Measurements from ENCODE around the gene SLC1A7.
"Not testable (repeated sequence)": the region's sequence is repeated elsewhere in the genome, so short reads cannot be mapped to it uniquely, and the experiment has no call there.

SLC1A7 gene

GRCh38 chr1:53142226-53142853 is at the start of gene SLC1A7:
TSS of gene SLC1A7 (minus strand) at chr1:53142638. CDS start at chr1:53142449, 189 bp downstream.
- no peak for DNase-seq (ENCODE audit: low read depth in 2 of 2)

DNA sequence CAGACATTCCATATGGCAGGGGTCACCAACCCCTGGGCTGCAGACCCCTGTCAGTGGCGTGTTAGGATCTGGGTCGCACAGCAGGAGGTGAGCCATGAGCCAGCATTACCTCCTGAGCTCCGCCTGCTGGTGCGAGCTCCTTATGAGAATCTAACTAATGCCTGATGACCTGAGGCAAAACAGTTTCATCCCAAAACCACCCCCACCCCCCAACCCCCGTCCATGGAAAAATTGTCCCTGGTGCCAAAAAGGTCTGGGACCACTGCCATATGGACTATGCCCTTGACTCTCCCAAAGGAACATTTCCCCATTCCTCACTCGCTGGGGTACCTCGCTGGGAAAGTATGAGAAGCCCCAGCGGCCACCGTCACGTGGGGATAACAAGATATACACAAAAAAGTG is 47.8 kb upstream of the SLC1A7 start:
- DNase-seq (ENCODE audit: low read depth in 2 of 2): no peak

DNA sequence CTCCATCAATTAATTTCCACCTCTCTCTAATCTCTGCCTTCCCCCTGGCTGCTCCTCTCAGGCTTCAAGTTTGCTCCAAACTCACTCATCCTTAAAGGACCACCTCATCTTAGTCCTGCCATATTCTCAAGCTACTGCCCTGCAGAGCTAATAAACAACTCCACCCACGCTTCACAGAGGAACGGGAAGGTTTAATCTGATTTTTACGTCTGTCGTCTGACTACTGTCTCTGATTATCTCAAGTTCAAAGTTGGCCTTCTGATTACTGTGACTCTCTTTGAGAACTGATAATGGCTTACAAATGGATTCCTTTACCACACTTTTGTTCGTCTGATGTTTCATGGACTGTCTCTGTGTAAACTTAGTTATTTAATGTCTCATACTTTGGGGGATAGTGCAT is 46.6 kb upstream of the SLC1A7 start:
- no peak for DNase-seq (ENCODE audit: low read depth in 2 of 2)

DNA sequence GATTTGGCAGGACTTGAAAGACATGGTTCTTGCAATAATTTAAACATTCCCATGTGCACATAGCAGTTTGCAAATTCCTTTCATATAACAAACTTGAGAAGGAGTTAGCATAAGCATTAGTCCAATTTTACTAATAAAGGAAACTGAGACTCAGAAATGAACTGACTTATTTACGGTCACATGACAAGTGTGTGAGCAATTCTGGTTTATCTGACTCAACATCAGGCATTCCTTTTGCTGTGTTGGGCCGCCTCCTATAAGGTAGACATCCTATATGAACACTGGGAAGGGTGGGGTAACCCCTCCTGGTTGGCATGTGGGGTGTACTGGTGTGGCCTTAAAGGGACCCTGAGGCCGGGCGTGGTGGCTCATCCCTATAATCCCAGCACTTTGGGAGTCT is 45.7 kb upstream of the SLC1A7 start:
- no peak for DNase-seq (ENCODE audit: low read depth in 2 of 2)

DNA sequence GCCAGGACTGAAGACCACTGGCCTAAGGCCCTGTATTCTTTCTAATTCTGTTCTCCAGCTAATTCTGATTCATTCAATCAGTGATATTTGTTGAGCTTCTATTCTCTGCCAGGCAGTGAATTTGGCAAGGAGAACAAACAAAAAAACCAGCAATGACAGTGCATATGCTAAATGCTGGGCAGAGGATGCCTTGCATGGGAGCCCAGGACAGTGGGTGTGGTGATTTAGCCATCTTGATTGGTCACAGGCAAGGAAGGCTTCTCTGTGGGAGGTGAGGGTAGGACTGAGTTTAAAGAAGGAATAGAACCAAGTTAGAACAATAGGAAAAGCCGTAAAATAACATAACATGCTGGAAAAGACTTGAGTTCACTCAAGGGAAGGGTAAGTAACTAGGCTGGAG is 45.0 kb upstream of the SLC1A7 start:
- DNase-seq (ENCODE audit: low read depth in 2 of 2): no peak

GRCh38 chr1:53186533-53186932 is 44.1 kb upstream of the SLC1A7 start:
- no peak for DNase-seq (ENCODE audit: low read depth in 2 of 2)

DNA sequence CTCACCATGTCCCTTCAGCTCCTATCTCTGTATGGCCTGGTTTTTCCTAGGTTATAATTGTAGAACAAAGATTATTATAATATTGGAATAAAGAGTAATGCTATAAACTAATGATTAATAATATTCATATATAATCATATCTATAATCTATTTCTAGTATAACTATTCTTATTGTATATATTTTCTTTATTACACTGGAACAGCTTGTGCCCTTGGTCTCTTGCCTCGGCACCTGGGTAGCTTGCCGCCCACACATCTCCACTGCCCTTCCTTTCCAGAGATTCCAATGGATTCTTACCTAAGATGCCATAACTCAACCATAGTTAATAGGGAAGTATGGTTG is 43.5 kb upstream of the SLC1A7 start:
- DNase-seq (ENCODE audit: low read depth in 2 of 2): not testable (repeated sequence)

GRCh38 chr1:53183095-53183990 is 40.9 kb upstream of the SLC1A7 start:
- no peak for DNase-seq (ENCODE audit: low read depth in 2 of 2)

GRCh38 chr1:53182716-53183094 is 40.3 kb upstream of the SLC1A7 start:
- DNase-seq (ENCODE audit: low read depth in 2 of 2): no peak

- DNase-seq (ENCODE audit: low read depth in 2 of 2): peak; percentile 79 to 88
Measured at GRCh38 chr1:53182111-53182593, 39.7 kb upstream of the SLC1A7 start.

DNA sequence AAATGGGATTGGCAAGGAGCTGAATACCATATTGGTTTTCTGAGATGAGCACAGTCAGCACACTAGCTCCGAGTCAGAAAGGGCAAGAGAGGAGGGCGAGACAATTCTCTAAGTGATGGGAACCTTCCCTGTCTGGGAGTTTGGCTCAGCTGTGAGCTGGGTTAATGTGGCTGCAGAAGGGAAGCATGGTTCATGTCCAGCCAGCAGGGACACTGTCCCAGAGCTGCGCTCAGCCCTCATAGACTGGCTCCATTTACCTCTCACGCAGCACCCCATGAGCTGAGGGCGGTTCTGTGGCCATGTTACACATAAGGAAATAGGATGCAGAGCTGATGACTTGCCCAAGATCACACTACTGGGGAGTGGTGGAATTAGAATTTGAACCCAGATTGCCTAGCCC is 38.5 kb upstream of the SLC1A7 start:
- no peak for DNase-seq (ENCODE audit: low read depth in 2 of 2)

- DNase-seq (ENCODE audit: low read depth in 2 of 2): no peak
Measured at GRCh38 chr1:53180226-53180625, 37.8 kb upstream of the SLC1A7 start.

GRCh38 chr1:53176452-53177208 is 34.2 kb upstream of the SLC1A7 start:
- DNase-seq (ENCODE audit: low read depth in 2 of 2): no peak

DNA sequence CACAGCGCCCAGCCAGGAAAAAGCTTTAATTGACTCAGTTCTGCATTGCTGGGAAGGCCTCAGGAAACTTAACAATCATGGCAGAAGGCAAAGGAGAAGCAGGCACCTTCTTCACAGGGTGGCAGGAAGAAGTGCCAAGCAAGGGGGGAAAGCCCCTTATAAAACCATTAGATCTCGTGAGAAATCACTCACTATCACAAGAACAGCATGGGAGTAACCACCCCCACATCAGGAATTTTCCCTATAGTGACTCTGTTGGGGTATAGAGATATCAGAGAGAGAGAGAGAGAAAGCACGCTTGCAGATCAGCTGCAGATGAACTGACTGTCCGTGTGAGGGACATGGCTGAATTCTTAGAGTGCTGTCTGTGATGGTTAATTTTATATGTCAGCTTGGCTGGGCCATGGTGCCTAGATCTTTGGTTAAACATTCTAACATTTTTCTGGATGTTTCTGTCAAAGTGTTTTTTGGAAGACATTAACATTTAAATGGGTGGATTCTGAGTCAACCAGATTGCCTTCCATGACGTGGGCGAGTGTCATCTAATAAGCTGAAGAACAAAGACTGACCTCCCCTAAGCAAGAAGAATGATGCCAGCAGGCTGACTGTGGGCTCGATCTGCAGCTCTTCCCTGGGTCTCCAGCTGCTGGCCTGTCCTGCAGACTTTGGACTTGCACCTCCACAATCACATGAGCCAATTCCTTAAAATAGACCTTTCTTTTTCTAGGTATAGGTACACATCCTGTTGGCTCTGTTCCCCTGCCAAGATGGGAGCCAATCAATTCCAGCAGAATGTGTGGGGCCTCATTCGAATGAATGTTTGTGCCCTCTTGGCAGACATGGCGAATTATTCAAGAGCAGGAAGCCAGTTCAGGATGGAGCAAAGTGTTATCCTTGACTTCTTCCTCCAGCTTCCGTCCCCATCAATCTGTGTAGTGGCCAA is 32.8 kb upstream of the SLC1A7 start:
- no peak for DNase-seq (ENCODE audit: low read depth in 2 of 2)

GRCh38 chr1:53172426-53173128 is 30.1 kb upstream of the SLC1A7 start:
- DNase-seq (ENCODE audit: low read depth in 2 of 2): no peak

DNA sequence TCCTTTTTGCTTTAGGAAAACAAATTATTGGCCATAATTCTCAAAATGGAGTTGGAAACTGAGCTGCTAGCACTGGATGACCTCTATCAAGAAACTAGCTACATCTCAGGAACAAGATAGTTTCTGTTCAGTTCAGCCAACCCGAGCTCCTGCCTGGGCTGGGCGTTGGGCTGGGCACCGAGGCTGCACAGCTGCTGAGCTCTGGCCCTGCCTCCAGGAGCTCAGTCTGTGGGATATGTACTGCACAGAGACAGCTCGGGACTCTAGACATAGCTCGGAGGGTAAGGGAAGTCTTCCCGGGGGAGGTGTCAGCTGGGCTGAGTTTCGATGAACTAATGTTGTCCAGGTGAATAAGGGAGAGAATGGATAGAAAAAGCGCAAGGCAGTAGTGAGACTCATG is 24.5 kb upstream of the SLC1A7 start:
- DNase-seq (ENCODE audit: low read depth in 2 of 2): no peak

DNA sequence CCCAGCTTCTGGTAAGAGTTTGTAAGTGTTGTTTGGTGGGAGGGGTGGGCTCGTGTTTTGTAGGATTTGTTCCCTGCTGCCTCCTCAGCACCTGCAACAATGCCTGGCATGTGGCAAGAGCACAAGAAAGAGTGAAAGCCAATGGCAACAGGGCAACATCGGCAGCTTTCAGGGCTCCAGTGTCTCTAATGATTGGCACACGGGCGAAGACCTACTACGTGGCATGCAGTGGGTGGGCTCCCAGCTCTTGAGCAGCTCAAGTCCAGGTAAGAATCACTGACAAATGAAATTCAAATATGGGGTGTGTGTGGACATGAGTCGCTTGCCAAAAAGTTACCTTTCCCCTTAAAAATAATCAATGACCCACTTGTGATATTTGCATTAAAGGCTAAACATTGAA is 23.9 kb upstream of the SLC1A7 start:
- DNase-seq (ENCODE audit: low read depth in 2 of 2): no peak

GRCh38 chr1:53165408-53165961 is 23.0 kb upstream of the SLC1A7 start:
- DNase-seq (ENCODE audit: low read depth in 2 of 2): no peak

DNA sequence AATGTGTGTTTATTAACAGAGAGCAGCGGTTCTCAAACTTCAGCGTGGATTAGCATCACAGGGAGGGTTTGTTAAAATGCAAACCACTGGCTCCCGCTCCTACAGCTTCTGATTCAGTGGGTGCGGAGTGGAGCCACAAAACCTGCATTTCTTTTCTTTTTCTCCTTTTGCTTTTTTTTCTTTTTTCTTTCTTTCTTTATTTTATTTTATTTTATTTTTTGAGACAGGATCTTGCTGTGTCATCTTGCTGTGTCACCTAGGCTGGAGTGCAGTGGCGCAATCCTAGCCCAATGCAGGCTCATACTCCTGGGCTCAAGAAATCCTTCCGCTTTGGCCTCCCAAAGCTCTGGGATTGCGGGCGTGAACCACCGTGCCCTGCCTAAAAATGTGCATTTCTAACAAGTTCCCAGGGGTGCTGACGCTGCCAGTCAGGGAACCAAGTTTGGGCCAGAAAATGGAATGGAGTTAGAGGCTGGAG is 20.9 kb upstream of the SLC1A7 start:
- no peak for DNase-seq (ENCODE audit: low read depth in 2 of 2)

GRCh38 chr1:53162621-53163020 is 20.2 kb upstream of the SLC1A7 start:
- no peak for DNase-seq (ENCODE audit: low read depth in 2 of 2)

Measured in stimulated activated CD4-positive, alpha-beta T cell treated with anti-CD3 and anti-CD28 coated beads, Interleukin-4, amount 100 ng/mL, for 48 hours (primary cell).